Kidney glomerular epithelial cell (primary cell): ENCODE data around the gene RTP1.

Source experiments
- DNase-seq: peaks from one replicate; lab custom pipeline; 2025; lab: John Stamatoyannopoulos, UW

RTP1 gene

GRCh38 chr3:187242435-187242834 lies 45.1 kb downstream of the RTP1 start:
- peak; percentile 28 for DNase-seq

DNA sequence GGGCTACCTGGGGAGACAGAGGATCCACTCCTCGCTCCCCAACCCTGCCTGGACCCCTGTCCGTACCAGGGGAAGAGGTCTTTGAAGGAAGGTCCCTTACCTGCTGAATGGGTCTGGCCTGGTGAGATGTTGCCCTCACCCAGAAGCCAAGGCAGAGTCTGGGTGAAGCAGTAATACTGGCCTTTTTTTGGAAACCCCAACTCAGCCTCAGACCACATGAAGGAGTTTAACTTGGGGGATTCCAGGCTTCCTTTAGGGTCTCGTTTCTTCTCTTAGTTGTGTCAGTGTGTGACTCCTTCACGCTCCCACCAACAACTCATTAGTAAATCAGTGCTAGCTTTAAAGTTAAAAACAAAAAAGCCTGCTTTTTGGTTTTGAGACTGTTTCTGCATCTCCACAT lies 45.6 kb downstream of the RTP1 start:
- no peak for DNase-seq

DNA sequence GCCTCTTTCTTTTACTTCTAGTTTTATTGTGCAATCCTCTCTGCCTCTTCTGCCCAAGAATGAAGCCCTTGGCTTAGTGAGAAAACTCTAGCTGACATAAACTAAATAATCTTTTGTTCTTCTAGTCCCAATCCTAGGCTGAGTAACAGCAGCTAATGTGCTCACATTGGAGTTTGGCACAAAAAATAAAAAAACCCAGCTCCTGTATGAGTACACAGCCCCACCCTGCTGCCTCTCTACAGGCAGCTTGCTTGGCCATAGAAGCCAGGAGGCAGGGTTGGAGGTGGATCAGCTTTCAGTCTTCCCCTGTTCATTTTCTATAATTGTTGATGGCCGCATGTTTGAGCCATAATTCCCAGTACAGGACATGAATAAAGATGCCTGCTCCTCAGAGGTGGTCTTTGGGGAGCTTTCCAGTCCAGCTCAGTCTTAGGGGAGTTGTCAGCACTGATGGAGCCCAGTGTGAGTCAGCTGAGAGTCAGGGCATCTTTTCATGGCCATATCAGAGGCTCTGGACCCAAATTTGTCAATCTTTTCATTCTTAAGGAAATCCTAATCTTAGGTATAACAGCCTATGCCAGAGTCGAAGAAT lies 46.7 kb downstream of the RTP1 start:
- DNase-seq = no peak

- DNase-seq = no peak
Observed at GRCh38 chr3:187247398-187247797, 50.1 kb downstream of the RTP1 start.
